Measurements from ENCODE around the gene GPR142.

DNA sequence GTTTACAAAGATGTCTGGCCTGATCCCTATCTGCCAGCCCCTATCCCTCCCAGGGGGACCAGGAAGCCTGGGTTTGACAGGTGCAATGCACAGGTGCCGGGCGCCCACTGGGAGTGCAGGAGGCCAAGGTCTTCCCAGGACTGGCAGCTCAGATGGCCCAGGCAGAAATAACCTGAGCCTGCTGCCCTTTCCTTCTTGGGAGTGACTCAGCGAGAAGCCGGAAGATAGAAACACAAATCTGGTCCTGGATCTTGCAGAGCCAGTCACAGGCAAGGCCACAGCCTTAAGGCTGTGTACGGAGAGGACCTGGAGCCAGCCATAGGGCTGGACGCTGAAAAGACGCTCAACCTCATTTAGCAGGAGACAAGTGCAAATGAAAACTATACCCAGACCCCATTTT, 27.7 kb downstream of the GPR142 start:
- TF ChIP-seq CTCF (IDR thresholded peaks at IDR 0.05) (no peak), TP53 (CRISPR knock-in tag; IDR thresholded peaks at IDR 0.05) (no peak), TEAD1 (CRISPR knock-in tag; IDR thresholded peaks at IDR 0.05) (no peak), ZNF532 (CRISPR knock-in tag; IDR thresholded peaks at IDR 0.05; ENCODE audit: borderline replicate concordance) (no peak), SMAD4 (CRISPR knock-in tag; IDR thresholded peaks at IDR 0.05) (no peak), TCF7 (CRISPR knock-in tag; IDR thresholded peaks at IDR 0.05; ENCODE audit: low read depth) (no peak), CBFB (CRISPR knock-in tag; IDR thresholded peaks at IDR 0.05; ENCODE audit: low read depth) (no peak), IRF2 (CRISPR knock-in tag; IDR thresholded peaks at IDR 0.05; ENCODE audit: borderline replicate concordance, low read depth) (no peak), USF2 (CRISPR knock-in tag; IDR thresholded peaks at IDR 0.05) (no peak), NFATC4 (CRISPR knock-in tag; IDR thresholded peaks at IDR 0.05) (no peak), NR1H2 (CRISPR knock-in tag; IDR thresholded peaks at IDR 0.05) (no peak), FOXJ3 (CRISPR knock-in tag; IDR thresholded peaks at IDR 0.05; ENCODE audit: borderline replicate concordance) (no peak), GABPB1 (CRISPR knock-in tag; IDR thresholded peaks at IDR 0.05) (no peak), FOXP4 (CRISPR knock-in tag; IDR thresholded peaks at IDR 0.05) (no peak)
